GM12875 (cell line): Measurements from ENCODE around the gene OPTC.

Experiments
- H3K4me3 ChIP-seq: one replicate; pipeline ENCODE4 v1.5.1; 2011; ENCODE audit warnings: low read depth, low read length, control low read depth
- TF ChIP-seq, protein P1 (sequence below): IDR thresholded peaks from 2 replicates; pipeline ENCODE4 v1.5.1; 2011; ENCODE audit warnings: low read depth, mild to moderate bottlenecking, control low read depth, inconsistent platforms, low read length, moderate library complexity, borderline replicate concordance; ENCODE audit not compliant: insufficient read depth

The OPTC gene

DNA sequence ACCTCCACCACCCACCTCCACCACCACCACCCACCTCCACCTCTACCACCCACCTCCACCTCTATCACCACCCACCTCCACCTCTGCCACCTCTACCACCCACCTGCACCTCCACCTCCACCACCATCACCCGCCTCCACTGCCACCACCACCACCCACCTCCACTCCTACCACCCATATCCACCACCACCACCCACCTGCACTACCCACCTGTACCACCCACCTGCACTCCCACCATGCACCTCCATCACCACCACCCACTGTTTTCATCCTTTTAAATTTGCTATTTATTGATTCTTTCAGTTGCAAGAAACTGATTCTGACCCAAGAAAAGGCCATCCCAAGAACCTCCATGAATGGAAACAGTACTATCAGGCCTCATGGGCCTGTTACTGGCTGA, 6.3 kb downstream of the OPTC start:
- no peak overlapping the region for H3K4me3 ChIP-seq
- TF ChIP-seq, protein P1, sequence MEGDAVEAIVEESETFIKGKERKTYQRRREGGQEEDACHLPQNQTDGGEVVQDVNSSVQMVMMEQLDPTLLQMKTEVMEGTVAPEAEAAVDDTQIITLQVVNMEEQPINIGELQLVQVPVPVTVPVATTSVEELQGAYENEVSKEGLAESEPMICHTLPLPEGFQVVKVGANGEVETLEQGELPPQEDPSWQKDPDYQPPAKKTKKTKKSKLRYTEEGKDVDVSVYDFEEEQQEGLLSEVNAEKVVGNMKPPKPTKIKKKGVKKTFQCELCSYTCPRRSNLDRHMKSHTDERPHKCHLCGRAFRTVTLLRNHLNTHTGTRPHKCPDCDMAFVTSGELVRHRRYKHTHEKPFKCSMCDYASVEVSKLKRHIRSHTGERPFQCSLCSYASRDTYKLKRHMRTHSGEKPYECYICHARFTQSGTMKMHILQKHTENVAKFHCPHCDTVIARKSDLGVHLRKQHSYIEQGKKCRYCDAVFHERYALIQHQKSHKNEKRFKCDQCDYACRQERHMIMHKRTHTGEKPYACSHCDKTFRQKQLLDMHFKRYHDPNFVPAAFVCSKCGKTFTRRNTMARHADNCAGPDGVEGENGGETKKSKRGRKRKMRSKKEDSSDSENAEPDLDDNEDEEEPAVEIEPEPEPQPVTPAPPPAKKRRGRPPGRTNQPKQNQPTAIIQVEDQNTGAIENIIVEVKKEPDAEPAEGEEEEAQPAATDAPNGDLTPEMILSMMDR, result no peak

GRCh38 chr1:203503836-203504235, 9.9 kb downstream of the OPTC start:
- TF ChIP-seq, protein P1, result no peak
- H3K4me3 ChIP-seq, result no peak overlapping the region

- TF ChIP-seq, protein P1, result peak; percentile 73
- H3K4me3 ChIP-seq, result no peak overlapping the region
Observed at GRCh38 chr1:203504400-203505250, 10.7 kb downstream of the OPTC start.

GRCh38 chr1:203505526-203506204, 11.7 kb downstream of the OPTC start:
- TF ChIP-seq, protein P1, result no peak

GRCh38 chr1:203506858-203507626, 13.1 kb downstream of the OPTC start:
- TF ChIP-seq, protein P1, result no peak
- no peak overlapping the region for H3K4me3 ChIP-seq

More at GRCh38 chr1:203505526-203506204, 11.7 kb downstream of the OPTC start:
- no peak overlapping the region for H3K4me3 ChIP-seq

DNA sequence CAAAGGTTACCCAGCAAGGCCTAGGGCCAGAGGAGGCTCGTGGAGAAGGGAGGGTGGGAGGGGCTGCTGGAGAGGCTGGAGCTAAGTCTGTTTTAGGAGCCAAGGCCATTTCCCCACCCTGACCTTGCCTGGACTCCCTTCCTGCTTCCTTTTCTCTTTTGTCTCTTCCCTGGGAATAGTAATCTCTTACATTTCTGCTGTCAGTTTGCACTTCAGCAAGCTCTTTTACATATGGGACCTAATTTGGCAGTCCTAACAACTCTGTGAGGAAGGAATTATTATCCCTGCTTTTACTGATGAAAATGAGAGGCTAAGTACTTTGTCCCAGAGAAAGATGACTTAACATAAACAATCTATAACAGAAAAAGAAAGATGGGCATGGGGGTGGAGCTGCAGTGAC, 13.8 kb downstream of the OPTC start:
- no peak overlapping the region for H3K4me3 ChIP-seq
- TF ChIP-seq, protein P1, result no peak
